HepG2 (cell line): ENCODE results near the gene JPH3. TPM values are rescaled to one million over a fixed set of nuclear protein-coding genes. Genes with fewer than 3 reads are reported as not detected.

Experiments used
- ATF1 ChIP-seq: IDR thresholded peaks from 2 replicates; pipeline ENCODE4 v1.6.1; 2016; ENCODE audit warnings: mild to moderate bottlenecking, control low read depth
- ATF6 ChIP-seq: sonication (generic); formaldehyde crosslinking; conservative IDR thresholded peaks from 2 replicates; pipeline ENCODE4 v1.4.0; 2020; ENCODE audit warnings: missing genetic modification reagents
- BCL6 ChIP-seq: IDR thresholded peaks from 2 replicates; pipeline ENCODE4 v1.6.1; 2016; ENCODE audit warnings: missing genetic modification reagents, missing compliant biosample characterization
- BHLHE40 ChIP-seq: IDR thresholded peaks from 2 replicates; pipeline ENCODE4 v1.6.1; 2011; ENCODE audit warnings: low read length, improper control_type of control experiment
- DR1 ChIP-seq: sonication (generic); formaldehyde crosslinking; IDR thresholded peaks from 2 replicates; pipeline ENCODE4 v1.8.0; 2021; ENCODE audit warnings: mild to moderate bottlenecking, missing genetic modification reagents, inconsistent platforms
- E2F1 ChIP-seq: sonication (generic); formaldehyde crosslinking; IDR thresholded peaks from 2 replicates; pipeline ENCODE4 v1.5.0; 2020; ENCODE audit warnings: missing genetic modification reagents
- HDAC2 ChIP-seq: sonication (generic); formaldehyde crosslinking; IDR thresholded peaks from 2 replicates; pipeline ENCODE4 v1.4.0; 2020; ENCODE audit warnings: missing genetic modification reagents
- HOXA3 ChIP-seq: sonication (generic); formaldehyde crosslinking; IDR thresholded peaks from 2 replicates; pipeline ENCODE4 v1.5.0; 2020; ENCODE audit warnings: missing genetic modification reagents
- MLLT10 ChIP-seq: sonication (generic); formaldehyde crosslinking; IDR thresholded peaks from 2 replicates; pipeline ENCODE4 v1.4.0; 2020; ENCODE audit warnings: missing genetic modification reagents
- MTA3 ChIP-seq: sonication (generic); formaldehyde crosslinking; IDR thresholded peaks from 2 replicates; pipeline ENCODE4 v1.4.0; 2020; ENCODE audit warnings: missing genetic modification reagents
- RXRA ChIP-seq: sonication (generic); formaldehyde crosslinking; IDR thresholded peaks from 2 replicates; pipeline ENCODE4 v1.5.1; 2020; ENCODE audit warnings: missing genetic modification reagents
- THAP11 ChIP-seq: IDR thresholded peaks from 2 replicates; pipeline ENCODE4 v1.6.1; 2016; ENCODE audit warnings: missing biosample characterization, missing genetic modification reagents
- TMF1 ChIP-seq: sonication (generic); formaldehyde crosslinking; IDR thresholded peaks from 2 replicates; pipeline ENCODE4 v1.8.1; 2022; ENCODE audit warnings: low read depth, missing genetic modification reagents
- ZC3H4 ChIP-seq: sonication (generic); formaldehyde crosslinking; IDR thresholded peaks from 2 replicates; pipeline ENCODE4 v1.4.0; 2020; ENCODE audit warnings: missing genetic modification reagents, borderline replicate concordance
- ZHX1 ChIP-seq: sonication (generic); formaldehyde crosslinking; IDR thresholded peaks from 2 replicates; pipeline ENCODE4 v1.8.1; 2022; ENCODE audit warnings: low read depth, mild to moderate bottlenecking, missing genetic modification reagents
- ZNF274 ChIP-seq: sonication (generic); formaldehyde crosslinking; IDR thresholded peaks from 2 replicates; pipeline ENCODE4 v1.5.1; 2020; ENCODE audit warnings: mild to moderate bottlenecking, missing genetic modification reagents
- ZNF275 ChIP-seq: sonication (generic); formaldehyde crosslinking; IDR thresholded peaks from 2 replicates; pipeline ENCODE4 v1.8.0; 2022; ENCODE audit warnings: missing genetic modification reagents, mild to moderate bottlenecking, inconsistent platforms, borderline replicate concordance
- ZNF292 ChIP-seq: sonication (generic); formaldehyde crosslinking; IDR thresholded peaks from 2 replicates; pipeline ENCODE4 v1.8.1; 2022; ENCODE audit warnings: mild to moderate bottlenecking, low read depth, missing genetic modification reagents, borderline replicate concordance
- ZNF30 ChIP-seq: sonication (generic); formaldehyde crosslinking; IDR thresholded peaks from 2 replicates; pipeline ENCODE4 v1.5.0; 2020; ENCODE audit warnings: mild to moderate bottlenecking, missing genetic modification reagents
- ZNF329 ChIP-seq: sonication (generic); formaldehyde crosslinking; IDR thresholded peaks from 2 replicates; pipeline ENCODE4 v1.9.0; 2021; ENCODE audit warnings: low read depth, mild to moderate bottlenecking, missing genetic modification reagents
- ZNF660 ChIP-seq: sonication (generic); formaldehyde crosslinking; IDR thresholded peaks from 2 replicates; pipeline ENCODE4 v1.5.1; 2020; ENCODE audit warnings: mild to moderate bottlenecking, low read depth, missing genetic modification reagents, borderline replicate concordance
- ZSCAN5A ChIP-seq: sonication (generic); formaldehyde crosslinking; IDR thresholded peaks from 2 replicates; pipeline ENCODE4 v1.8.0; 2022; ENCODE audit warnings: mild to moderate bottlenecking, missing genetic modification reagents, borderline replicate concordance
- polyA plus RNA-seq, 8 experiments: library from polyadenylated mRNA; depleted of rRNA in 3 of 8; stranded (reverse) in 7 of 8; unstranded in 1 of 8; fragments of >200 nt; fragmentation: Illumina TruSeq in 4 of 8; extraction: Trizol in 4 of 8; gene quantifications; 2 replicates each; pipeline versions ENCODE4 v1.2.1 to v1.2.3, GENCODE V29; 2011 to 2016; ENCODE audit warnings: low read depth in 4 of 8, missing spikeins in 1 of 8, mixed read lengths in 1 of 8; ENCODE audit not compliant: insufficient read depth in 1 of 8
- total RNA-seq, 5 experiments: library from RNA; depleted of rRNA; stranded (reverse); fragments of >200 nt; fragmentation: Illumina TruSeq; extraction: Trizol; gene quantifications; 2 replicates each; pipeline ENCODE4 v1.2.3, GENCODE V29; 2016; ENCODE audit warnings: low read depth in 1 of 5

JPH3 gene
- total and polyA plus RNA-seq, 2 of the 13 experiments (the other 11 are each of a cell fraction or from before 2014, with no cell fraction given) = not detected

GRCh38 chr16:87706278-87707000, 104.1 kb downstream of the JPH3 start (continued):
- TF ChIP-seq THAP11 (CRISPR knock-in tag) = no peak
- TF ChIP-seq ZNF329 = no peak
- TF ChIP-seq HOXA3 = peak; percentile 63
- TF ChIP-seq ZC3H4 (CRISPR knock-in tag) = no peak
- 0 out of 2 replicates have a peak, but pooled peaks have one; percentile 7 for TF ChIP-seq ZHX1
- 0 out of 2 replicates have a peak, but pooled peaks have one; percentile 34 for TF ChIP-seq BHLHE40
- no peak for TF ChIP-seq ATF6 (CRISPR knock-in tag)
- TF ChIP-seq ZSCAN5A (CRISPR knock-in tag) = no peak
- no peak for TF ChIP-seq ZNF30
- no peak for TF ChIP-seq MLLT10 (CRISPR knock-in tag)
- TF ChIP-seq TMF1 (CRISPR knock-in tag) = 0 out of 2 replicates have a peak, but pooled peaks have one; percentile 12
- no peak for TF ChIP-seq ZNF660 (CRISPR knock-in tag)
- no peak for TF ChIP-seq ZNF274 (CRISPR knock-in tag)
- 0 out of 2 replicates have a peak, but pooled peaks have one; percentile 32 for TF ChIP-seq HDAC2
- no peak for TF ChIP-seq DR1 (CRISPR knock-in tag)
- TF ChIP-seq MTA3 = no peak
- TF ChIP-seq ZNF275 = no peak
- TF ChIP-seq ATF1 (CRISPR knock-in tag) = no peak
- 0 out of 2 replicates have a peak, but pooled peaks have one; percentile 8 for TF ChIP-seq ZNF292 (CRISPR knock-in tag)
- TF ChIP-seq BCL6 = 0 out of 2 replicates have a peak, but pooled peaks have one; percentile 17
- TF ChIP-seq E2F1 (CRISPR knock-in tag) = no peak
- peak; percentile 55; the same call in 1 of the 2 replicates for TF ChIP-seq RXRA
